Adipose tissue (tissue), 3 donors: ENCODE data around the gene AIRE. TPM values are rescaled to one million over a fixed set of nuclear protein-coding genes. Genes with fewer than 3 reads are reported as not detected.

ENCODE experiments used
- H3K27ac ChIP-seq: one replicate; pipeline ENCODE4 v1.5.1; 2013; ENCODE audit warnings: low read depth, low read length
- WGBS, 3 donors: extraction: QIAGEN DNeasy Blood & Tissue Kit; methylation state at CpG; one replicate each; pipeline ENCODE4 v1.1.7; 2013; 5-methylcytosine and 5-hydroxymethylcytosine counted together
- polyA plus RNA-seq, 3 donors: library from polyadenylated mRNA; stranded (reverse); fragments of 200-250 nt; gene quantifications; one replicate each; pipeline ENCODE4 v1.2.3, GENCODE V29; 2013
- donor health status: healthy with polysubstance abuse.
- donor health status: Bipolar disorder and iron deficiency.
- donor health status: healthy.

The AIRE gene
- polyA plus RNA-seq, 3 donors: 0.03 to 0.15 TPM; not detected in 1

DNA sequence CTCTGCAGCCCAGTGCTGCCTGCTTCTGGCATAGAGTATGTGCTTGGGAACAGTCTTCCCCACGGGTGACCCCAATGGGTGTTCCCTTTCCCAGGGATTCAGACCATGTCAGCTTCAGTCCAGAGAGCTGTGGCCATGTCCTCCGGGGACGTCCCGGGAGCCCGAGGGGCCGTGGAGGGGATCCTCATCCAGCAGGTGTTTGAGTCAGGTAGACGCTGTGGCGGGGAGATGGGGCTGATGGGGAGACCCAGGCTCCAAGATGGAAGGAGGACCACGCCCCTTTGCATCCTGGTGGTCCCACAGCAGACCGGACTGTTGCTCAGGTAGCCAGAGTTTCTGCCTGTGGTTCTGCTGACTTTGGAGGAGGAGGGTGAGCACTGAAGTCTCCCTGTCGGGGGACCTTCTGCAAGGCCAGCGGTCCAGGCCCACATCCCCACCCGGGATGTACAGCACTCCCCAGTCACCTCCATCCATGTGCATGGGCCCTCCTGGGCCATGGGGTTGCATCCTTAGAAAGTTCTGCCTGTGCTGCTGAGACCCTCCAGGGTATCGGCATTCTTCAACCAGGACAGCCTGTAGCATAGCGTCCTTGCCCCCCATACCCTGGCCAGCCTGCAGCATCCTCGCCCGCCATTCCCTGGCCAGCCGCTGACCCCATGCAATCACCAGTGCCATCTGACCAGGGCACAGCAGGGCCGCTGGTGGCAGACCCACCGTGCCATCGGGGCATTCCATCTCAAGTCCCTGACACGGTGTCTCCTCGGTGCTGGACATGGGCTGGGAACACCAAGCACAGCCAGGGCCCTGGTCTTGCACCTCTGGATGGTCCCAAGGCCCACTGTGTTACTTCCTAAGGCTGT, 2.8 kb downstream of the AIRE start:
- no peak overlapping the region for H3K27ac ChIP-seq
- 88 to 93% (median 89%) methylated on average over 23 of the region's 23 CpGs for WGBS, 3 donors

GRCh38 chr21:44289381-44290010, 3.8 kb downstream of the AIRE start:
- no peak overlapping the region for H3K27ac ChIP-seq
- 80 to 88% (median 86%) methylated on average over 24 of the region's 24 CpGs for WGBS, 3 donors

DNA sequence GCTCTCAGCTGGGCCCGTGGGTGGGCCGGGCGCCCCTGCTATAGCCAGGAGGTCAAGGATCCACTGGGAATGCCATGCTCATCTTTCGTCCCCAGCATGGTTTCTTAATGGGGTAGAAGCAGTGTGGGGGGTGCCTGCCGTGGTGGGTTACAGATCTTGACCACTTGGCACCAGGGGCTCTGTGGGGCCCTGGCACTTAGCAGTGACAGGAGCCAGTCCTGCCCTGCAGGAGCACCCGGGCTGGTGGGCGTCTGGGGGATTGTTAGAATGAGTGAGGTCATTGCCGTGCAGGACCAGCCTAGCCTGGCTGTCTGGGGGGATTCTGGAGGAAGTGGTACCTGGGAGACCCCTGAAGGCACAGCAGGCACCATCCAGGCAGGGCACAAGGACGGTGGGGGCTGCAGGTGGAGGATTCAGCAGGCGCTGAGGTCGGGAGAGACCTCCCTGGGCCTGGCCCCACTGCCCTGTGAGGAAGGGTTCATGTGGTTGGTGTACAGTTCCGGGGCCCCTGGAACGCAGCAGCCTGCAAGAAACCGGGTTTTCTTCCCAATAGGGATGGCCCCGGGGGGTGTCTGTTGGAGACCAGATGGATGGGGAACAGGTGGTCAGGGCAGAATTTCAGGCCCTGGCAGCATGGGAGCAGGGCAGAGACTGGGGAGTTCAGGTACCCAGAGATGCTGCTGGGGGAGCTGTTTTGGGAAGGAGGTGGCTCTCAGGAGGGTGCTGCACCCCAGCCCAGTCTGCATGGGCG, 4.8 kb downstream of the AIRE start:
- H3K27ac ChIP-seq: no peak overlapping the region
- WGBS, 3 donors: 76 to 91% (median 88%) methylated on average over 14 to 16 of the region's 16 CpGs

DNA sequence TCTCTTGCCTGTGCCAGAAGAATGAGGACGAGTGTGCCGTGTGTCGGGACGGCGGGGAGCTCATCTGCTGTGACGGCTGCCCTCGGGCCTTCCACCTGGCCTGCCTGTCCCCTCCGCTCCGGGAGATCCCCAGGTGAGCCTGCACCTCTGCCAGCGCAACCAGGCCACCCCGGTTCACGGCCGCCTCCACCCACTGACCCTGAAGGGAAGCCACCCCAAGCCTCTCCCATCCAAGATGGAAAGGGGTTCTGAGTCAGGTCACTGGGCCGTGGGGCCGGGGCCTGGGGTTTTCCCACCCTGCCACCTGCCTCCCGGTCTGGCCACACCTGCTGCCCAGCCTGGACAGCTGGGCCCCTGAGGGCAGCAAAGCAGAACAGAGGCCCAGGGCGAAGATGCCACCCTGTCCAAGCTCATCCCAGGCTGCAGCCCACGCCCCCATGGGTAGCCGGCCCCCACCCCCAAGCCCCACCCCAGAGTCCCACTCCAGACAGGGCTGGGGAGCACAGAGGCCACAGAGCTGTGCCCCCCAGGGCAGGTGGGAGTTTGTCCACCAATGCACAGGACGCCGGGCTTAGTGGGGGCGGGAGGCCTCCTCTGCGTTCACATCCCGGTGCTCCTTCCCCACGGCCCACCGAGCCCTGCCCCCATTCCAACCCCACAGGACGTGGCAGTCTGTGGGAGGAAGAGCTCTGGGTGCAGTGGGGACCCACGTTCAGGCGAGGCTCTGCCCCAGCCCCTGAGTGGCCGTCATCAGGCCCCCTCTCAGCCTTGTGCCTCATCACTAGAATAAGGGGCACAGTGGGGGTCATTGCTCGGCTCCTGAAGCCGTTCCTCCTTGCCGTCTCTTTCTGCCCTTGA, 5.6 kb downstream of the AIRE start:
- H3K27ac ChIP-seq: no peak overlapping the region
- 77 to 85% (median 78%) methylated on average over 24 to 33 of the region's 33 CpGs for WGBS, 3 donors

GRCh38 chr21:44291936-44292811, 6.5 kb downstream of the AIRE start:
- WGBS, 3 donors: 64 to 69% (median 68%) methylated on average over 19 to 25 of the region's 25 CpGs
- no peak overlapping the region for H3K27ac ChIP-seq

- 65 to 90% (median 88%) methylated on average over 15 of the region's 15 CpGs for WGBS, 3 donors
- H3K27ac ChIP-seq: no peak overlapping the region
Measured at GRCh38 chr21:44292812-44293195, 7.1 kb downstream of the AIRE start.

DNA sequence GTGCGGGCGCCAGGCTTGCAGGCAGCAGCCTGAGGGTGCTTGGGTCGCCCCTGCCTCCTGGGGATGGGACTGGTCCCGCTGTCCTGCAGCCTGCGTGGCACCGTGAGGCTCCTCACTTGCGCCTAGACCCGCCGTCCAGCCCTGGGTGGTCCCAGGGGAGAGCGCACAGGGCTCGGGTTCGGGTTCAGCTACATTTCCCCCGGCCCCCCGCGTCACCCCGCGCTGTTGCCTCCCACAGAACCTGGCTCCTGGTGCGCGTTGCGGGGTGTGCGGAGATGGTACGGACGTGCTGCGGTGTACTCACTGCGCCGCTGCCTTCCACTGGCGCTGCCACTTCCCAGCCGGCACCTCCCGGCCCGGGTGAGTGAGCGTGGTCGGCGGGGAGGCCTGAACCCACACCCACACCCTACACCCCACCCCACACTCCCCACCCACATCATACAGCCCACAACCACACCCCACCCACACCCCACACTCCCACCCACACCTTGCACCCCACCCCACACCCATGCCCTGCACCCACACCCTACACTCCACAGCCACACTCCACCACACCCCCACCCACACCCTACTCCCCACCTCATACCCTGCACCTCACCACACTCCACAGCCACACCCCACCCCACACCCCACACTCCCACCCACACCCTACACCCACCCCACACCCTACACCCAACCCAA, 8.0 kb downstream of the AIRE start:
- WGBS, 3 donors: 86 to 89% (median 88%) methylated on average over 28 to 33 of the region's 33 CpGs

DNA sequence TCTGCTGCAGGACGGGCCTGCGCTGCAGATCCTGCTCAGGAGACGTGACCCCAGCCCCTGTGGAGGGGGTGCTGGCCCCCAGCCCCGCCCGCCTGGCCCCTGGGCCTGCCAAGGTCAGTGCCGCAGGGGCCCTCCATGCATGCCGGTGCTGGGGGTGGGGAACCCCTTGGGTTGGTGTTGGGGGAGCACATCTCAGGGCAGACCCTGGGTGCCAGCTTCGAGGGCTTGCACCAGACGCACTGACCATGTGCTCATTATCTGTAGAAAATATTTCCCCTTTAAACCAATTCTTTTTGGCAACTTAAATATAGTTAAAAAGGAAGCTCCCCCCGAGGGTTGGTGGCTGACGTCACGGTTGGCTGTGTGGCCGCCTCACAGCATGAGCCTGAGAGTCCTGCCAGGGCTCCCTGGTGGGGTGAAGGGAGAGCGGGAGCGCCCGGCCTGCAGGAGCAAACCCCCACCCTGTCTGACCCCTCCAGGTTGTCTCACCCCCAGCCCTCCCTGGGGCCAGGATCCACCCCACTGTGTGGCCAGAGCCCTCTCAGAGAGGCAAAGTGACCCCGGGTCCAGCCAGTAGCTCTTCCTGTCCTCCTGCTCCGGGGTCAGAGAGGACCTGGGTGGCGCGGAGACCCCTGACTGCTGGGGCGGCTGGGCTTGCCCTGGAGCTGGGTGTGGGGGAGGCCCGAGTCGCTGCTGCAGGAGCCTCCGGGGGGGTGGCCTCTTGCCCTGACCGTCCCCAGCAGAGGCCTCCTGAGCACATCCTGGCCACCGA, 8.9 kb downstream of the AIRE start:
- WGBS, 3 donors: 46 to 50% (median 47%) methylated on average over 23 to 26 of the region's 26 CpGs
- no peak overlapping the region for H3K27ac ChIP-seq

More for the DNA sequence above, 8.0 kb downstream of the AIRE start:
- H3K27ac ChIP-seq: no peak overlapping the region

- H3K27ac ChIP-seq: no peak overlapping the region
- 62 to 73% (median 69%) methylated on average over 14 of the region's 14 CpGs for WGBS, 3 donors
Measured at GRCh38 chr21:44295163-44295573, 9.5 kb downstream of the AIRE start.

DNA sequence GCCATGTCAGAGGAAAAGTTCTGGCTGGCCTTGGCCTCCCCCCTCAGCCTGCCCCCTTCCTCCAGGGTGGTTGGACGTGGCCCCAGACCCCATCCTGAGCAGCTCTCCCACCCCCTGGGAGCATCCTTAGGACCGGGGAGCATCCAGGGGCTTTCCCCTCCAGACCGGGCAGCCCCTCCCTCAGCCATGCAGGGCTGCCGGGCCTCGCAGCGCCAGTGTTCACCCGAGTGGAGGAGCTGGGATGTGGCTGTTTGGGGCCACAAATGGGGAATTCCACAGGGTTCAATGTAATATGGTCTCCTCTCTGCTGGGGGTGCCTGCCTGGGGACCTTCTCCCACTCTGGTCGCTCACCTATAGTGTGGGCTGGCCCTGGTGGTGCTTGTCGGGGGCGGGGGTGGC, 10.0 kb downstream of the AIRE start:
- 68 to 76% (median 75%) methylated on average over 9 to 10 of the region's 10 CpGs for whole genome bisulfite sequencing, 3 donors
- H3K27ac ChIP-seq: no peak overlapping the region

GRCh38 chr21:44296103-44296519, 10.4 kb downstream of the AIRE start:
- no peak overlapping the region for H3K27ac ChIP-seq
- WGBS, 3 donors: 62 to 73% (median 70%) methylated on average over 11 to 12 of the region's 12 CpGs

- H3K27ac ChIP-seq: no peak overlapping the region
- WGBS, 3 donors: 64 to 82% (median 81%) methylated on average over 12 to 13 of the region's 13 CpGs
Measured at GRCh38 chr21:44296916-44297315, 11.2 kb downstream of the AIRE start.

DNA sequence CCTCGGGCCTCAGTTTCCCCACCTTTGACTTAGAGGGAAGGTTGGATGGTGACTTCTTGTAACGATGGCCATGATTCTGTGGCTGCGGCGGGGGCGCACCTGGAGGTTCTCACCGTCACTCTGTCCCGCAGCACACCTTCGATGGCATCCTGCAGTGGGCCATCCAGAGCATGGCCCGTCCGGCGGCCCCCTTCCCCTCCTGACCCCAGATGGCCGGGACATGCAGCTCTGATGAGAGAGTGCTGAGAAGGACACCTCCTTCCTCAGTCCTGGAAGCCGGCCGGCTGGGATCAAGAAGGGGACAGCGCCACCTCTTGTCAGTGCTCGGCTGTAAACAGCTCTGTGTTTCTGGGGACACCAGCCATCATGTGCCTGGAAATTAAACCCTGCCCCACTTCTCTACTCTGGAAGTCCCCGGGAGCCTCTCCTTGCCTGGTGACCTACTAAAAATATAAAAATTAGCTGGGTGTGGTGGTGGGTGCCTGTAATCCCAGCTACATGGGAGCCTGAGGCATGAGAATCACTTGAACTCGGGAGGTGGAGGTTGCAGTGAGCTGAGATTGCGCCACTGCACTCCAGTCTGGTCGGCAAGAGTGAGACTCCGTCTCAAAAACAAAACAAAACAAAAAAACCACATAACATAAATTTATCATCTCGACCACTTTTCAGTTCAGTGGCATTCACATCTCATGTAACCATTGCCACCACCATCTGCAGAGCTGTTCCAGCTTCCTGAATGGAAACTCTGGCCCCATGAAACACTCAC, 12.0 kb downstream of the AIRE start:
- WGBS, 3 donors: 23 to 28% (median 25%) methylated on average over 21 to 22 of the region's 22 CpGs
- H3K27ac ChIP-seq: no peak overlapping the region

DNA sequence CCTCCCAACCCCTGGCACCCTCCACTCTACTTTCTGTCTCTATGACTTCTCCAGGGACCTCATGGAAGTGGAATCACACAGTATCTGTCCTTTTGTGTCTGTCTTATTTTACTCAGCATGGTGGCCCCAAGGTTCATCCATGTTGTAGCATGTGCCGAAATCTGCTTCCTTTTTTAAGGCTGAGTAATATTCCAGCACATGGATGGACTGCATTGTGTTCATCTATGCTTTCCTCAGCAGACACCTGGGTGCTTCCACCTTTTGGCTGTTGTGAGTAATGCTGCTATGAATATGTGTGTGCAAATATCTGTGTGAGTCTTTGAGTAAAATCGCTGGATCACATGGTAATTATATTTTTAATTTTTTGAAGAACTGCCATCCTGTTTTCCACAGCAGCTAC, 12.6 kb downstream of the AIRE start:
- H3K27ac ChIP-seq: no peak overlapping the region

GRCh38 chr21:44299085-44299457, 13.4 kb downstream of the AIRE start:
- no peak overlapping the region for H3K27ac ChIP-seq
- 23 to 40% (median 27%) methylated on average over 10 of the region's 10 CpGs for WGBS, 3 donors

More for the DNA sequence above, 12.6 kb downstream of the AIRE start:
- 88 to 91% (median 88%) methylated on average over 2 of the region's 2 CpGs for WGBS, 3 donors
